GM21515 (cell line): ENCODE results near the gene TRABD2A.
A peak's percentile ranks its signal among the peaks of the same experiment; 100 is the strongest.
"Not testable (repeated sequence)": the region's sequence is repeated elsewhere in the genome, so short reads cannot be mapped to it uniquely, and the experiment has no call there.

Source experiments
- ATAC-seq: cut with Tn5 transposase; IDR thresholded peaks from one replicate; pipeline ENCODE4 v1.9.1; 2021; ENCODE audit not compliant: unreplicated experiment

The TRABD2A gene

DNA sequence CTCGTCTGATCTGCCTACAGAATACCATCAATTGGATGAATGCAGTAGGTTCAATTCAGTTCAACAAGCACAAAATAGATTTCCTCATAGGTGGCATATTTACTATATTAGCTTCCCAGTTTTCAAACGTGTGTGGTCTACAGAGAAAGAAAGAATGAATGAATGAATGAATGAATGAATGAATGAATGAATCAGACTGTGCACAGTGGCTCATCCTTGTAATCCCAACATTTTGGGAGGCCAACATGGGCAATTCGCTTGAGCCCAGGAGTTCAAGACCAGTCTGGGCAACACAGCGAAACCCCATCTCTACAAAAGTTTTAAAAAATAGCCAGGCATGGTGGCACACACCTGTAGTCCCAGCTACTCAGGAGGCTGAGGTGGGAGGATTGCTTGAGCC is 94.9 kb downstream of the TRABD2A start:
- ATAC-seq: no peak

DNA sequence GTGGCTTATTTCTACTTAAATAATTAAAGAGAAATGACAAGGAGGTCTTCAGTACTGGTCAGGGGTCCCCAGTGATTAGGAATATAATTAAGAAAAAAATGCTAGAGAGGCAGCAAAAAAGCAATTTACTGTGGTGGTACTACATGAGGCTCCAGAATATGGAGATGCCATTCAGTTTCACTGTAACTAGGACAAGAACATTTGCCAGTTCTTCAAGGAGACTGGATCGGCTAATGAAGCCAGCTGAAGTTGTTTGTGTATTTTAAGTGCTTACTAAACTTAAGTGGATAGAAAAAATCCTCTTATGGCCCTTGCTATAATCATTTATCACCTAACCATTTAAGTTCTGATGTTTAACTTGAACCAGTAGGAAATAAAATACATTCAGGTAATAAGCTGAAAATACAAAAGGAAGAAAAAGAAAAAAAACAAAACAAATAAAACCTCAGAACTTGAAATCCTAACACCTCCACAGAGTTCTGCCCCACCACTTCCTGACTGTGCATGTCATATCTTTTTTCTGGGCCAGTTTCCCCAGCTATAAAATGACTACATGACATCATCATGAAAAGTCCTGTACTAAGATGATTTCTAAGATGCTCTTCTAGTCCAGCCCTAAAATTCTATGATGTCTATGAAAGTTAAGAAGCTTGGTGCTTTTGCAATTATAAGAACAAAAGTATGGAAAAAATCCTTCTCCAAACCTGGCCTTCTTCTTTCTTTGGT is 98.0 kb downstream of the TRABD2A start:
- ATAC-seq: no peak

DNA sequence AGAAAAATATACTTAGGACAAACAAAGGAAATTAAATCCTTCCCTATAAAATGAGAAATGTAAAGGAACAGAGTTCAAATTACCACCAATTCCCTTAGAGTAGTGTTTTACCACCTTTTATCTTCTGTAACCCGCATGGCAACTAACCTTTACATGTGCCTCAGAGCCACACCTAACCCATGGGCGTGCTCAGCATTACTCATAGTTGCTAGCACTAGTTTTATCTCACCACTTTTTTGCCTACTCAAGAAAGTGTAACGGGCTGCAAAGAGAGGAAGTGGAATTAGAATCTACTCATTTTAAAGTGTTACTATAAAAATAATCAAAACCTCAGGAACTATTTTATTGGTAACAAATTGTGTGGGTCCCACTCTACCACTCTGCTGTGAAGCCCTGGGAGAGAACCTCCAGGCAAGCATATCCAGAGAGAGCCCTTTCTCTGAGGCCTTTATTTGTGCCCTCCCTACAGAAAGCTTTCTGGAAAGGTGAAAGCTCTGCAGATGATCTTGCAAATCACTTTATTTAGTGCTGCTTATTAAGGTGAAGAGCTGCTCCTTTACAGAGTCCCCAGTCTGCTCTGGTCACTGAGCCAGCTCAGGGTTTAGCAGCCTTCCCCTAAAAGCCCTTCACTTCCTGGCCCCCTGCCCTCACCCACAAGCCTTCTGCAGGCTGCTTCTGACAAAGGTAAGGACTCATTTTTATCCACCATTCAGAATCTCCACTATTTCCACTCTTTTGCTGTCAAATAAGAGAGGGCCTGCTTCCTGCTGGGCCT is 98.8 kb downstream of the TRABD2A start:
- ATAC-seq: peak; percentile 86

DNA sequence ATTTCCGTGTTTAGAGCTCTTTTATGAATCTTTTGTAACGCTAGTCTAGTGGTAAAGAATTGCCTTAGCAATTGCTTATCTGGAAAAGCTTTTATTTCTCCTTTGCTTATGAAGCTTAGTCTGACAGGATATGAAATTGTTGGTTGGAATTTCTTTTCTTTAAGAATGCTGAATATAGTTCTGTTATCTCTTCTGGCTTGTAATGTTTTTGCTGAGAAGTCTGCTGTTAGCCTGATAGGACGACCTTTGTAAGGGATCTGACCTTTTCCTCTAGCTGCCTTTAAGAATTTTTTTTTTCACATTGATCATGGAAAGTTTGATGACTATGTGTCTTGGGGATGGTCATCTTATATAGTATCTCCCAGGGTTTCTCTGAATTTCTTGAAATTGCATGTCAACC is 101.1 kb downstream of the TRABD2A start:
- ATAC-seq: no peak

DNA sequence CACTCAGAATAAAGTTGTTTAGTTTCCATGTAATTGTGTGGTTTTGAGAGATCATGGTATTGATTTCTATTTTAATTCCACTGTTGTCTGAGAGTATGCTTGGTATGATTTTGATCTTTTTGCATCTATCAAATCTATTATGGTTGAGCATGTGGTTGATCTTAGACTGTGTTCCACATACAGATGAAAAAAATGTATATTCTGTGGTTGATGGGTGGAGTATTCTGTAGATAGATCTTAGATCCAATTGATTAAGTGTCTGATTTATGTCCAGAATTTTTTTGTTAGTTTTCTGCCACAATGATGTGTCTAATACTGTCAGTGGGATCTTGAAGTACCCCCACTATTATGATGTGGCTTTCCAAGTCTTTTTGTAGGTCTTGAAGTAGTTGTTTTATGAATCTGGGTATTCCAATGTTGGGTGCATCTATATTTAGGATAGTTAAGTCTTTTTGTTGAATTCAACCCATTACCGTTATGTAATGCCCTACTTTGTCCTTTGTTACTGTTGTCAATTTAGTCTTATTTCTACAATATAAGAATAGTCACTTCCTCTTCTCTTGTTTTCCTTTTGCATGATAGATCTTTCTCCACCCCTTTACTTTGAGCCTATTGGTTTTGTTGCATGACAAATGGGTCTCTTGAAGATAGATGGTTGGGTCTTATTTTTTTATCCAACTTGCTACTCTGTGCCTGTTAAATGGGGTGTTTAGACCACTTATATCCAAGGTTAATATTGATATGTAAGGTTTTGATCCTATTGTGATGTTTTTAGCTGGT is 101.8 kb downstream of the TRABD2A start:
- ATAC-seq: no peak

DNA sequence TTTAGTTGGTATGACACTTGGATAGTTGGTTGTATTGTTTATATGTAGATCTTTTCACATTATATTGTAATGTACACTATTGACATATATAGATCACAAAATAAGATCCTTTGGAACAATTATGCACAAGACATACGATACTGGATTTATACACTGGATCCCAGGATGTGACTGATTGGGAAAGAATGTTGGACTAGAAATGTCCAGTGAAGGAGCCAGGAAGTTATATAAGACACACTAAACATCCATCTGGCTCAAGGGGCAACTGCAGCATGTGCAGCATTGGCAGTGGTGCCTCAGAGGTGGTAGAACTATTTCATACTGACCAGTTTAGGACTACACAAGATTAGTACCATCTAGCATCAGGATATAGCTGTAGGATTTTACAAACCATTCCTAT is 104.9 kb downstream of the TRABD2A start:
- ATAC-seq: no peak

DNA sequence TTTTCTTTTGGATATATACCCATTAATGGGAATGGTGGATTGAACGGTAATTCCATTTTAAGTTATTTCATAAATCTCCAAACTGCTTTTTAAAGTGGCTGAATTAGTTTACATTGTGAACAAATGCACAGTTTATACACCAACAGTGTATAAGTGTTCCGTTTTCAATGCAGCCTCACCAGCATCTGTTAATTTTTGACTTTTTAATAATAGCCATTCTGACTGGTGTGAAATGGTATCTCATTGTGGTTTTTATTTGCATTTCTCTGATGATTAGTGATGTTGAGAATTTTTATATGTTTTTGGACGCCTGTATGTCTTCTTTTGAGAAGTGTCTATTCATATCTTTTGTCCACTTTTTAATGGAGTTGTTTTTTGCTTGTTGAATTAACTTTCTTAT is 107.3 kb downstream of the TRABD2A start:
- not testable (repeated sequence) for ATAC-seq
